Loucy (cell line): Measurements from ENCODE around the gene RGSL1.

ENCODE experiments used
- H2AFZ ChIP-seq: fragments of 200-600 bp; sonication (generic); 2 replicates; pipeline ENCODE4 v1.6.0; 2016; ENCODE audit warnings: antibody characterized with exemption, mild to moderate bottlenecking, low read length, moderate library complexity
- H3F3A ChIP-seq: fragments of 200-600 bp; 2 replicates; pipeline ENCODE4 v1.6.0; 2016; ENCODE audit warnings: antibody characterized with exemption, low read depth, mild to moderate bottlenecking
- H3K27me3 ChIP-seq: fragments of 200-600 bp; sonication (generic); 2 replicates; pipeline ENCODE4 v1.6.1; 2014; ENCODE audit warnings: low read length, mild to moderate bottlenecking; ENCODE audit not compliant: insufficient read depth, poor library complexity, severe bottlenecking
- H3K36me3 ChIP-seq: fragments of 200-600 bp; sonication (generic); 2 replicates; pipeline ENCODE4 v1.6.1; 2016; ENCODE audit warnings: low read length; ENCODE audit not compliant: insufficient read depth
- H3K4me1 ChIP-seq: fragments of 200-600 bp; sonication (generic); 2 replicates; pipeline ENCODE4 v1.5.1; 2014; ENCODE audit warnings: low read length, mild to moderate bottlenecking; ENCODE audit not compliant: insufficient read depth, poor library complexity, severe bottlenecking
- H3K4me2 ChIP-seq: fragments of 200-600 bp; sonication (generic); 2 replicates; pipeline ENCODE4 v1.6.0; 2014; ENCODE audit warnings: antibody characterized with exemption, low read length, low read depth, mild to moderate bottlenecking; ENCODE audit not compliant: poor library complexity, severe bottlenecking
- H3K4me3 ChIP-seq: fragments of 200-600 bp; sonication (generic); 2 replicates; pipeline ENCODE4 v1.5.1; 2014; ENCODE audit warnings: low read length, mild to moderate bottlenecking, mixed read lengths; ENCODE audit not compliant: poor library complexity, severe bottlenecking
- H3K79me2 ChIP-seq: fragments of 200-600 bp; sonication (generic); 2 replicates; pipeline ENCODE4 v1.6.1; 2014; ENCODE audit warnings: low read length; ENCODE audit not compliant: insufficient read depth
- H3K9ac ChIP-seq: fragments of 200-600 bp; sonication (generic); 2 replicates; pipeline ENCODE4 v1.6.0; 2014; ENCODE audit warnings: mild to moderate bottlenecking, low read depth, low read length, moderate library complexity; ENCODE audit not compliant: poor library complexity, severe bottlenecking
- H3K9me2 ChIP-seq: fragments of 200-600 bp; sonication (generic); replicated peaks from 2 replicates; pipeline ENCODE4 v1.6.1; 2016; ENCODE audit warnings: low read depth, low read length, mixed read lengths
- H3K9me3 ChIP-seq: fragments of 200-600 bp; sonication (generic); 2 replicates; pipeline ENCODE4 v1.6.1; 2014; ENCODE audit warnings: mild to moderate bottlenecking, antibody characterized with exemption, low read length, low read depth; ENCODE audit not compliant: insufficient read depth
- H4K20me1 ChIP-seq: fragments of 200-600 bp; sonication (generic); 2 replicates; pipeline ENCODE4 v1.6.0; 2014; ENCODE audit warnings: antibody characterized with exemption, low read length, mild to moderate bottlenecking; ENCODE audit not compliant: insufficient read depth, poor library complexity, severe bottlenecking
- EZH2phosphoT487 ChIP-seq: fragments of 200-600 bp; IDR thresholded peaks from 2 replicates; pipeline ENCODE4 v1.6.1; 2018; ENCODE audit warnings: antibody characterized with exemption, mild to moderate bottlenecking, moderate library complexity, borderline replicate concordance
- TF ChIP-seq, protein P1 (sequence below): fragments of 200-600 bp; sonication (generic); conservative IDR thresholded peaks from 2 replicates; pipeline ENCODE4 v1.5.1; 2014; ENCODE audit warnings: mild to moderate bottlenecking, antibody characterized with exemption, low read length

RGSL1 gene

GRCh38 chr1:182587666-182588499 is 137.9 kb downstream of the RGSL1 start:
- TF ChIP-seq, protein P1, sequence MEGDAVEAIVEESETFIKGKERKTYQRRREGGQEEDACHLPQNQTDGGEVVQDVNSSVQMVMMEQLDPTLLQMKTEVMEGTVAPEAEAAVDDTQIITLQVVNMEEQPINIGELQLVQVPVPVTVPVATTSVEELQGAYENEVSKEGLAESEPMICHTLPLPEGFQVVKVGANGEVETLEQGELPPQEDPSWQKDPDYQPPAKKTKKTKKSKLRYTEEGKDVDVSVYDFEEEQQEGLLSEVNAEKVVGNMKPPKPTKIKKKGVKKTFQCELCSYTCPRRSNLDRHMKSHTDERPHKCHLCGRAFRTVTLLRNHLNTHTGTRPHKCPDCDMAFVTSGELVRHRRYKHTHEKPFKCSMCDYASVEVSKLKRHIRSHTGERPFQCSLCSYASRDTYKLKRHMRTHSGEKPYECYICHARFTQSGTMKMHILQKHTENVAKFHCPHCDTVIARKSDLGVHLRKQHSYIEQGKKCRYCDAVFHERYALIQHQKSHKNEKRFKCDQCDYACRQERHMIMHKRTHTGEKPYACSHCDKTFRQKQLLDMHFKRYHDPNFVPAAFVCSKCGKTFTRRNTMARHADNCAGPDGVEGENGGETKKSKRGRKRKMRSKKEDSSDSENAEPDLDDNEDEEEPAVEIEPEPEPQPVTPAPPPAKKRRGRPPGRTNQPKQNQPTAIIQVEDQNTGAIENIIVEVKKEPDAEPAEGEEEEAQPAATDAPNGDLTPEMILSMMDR, result no peak
- TF ChIP-seq EZH2phosphoT487, result no peak
- Histone ChIP-seq H3K9ac (peak overlapping the region; percentile 96), H2AFZ (peak overlapping the region; percentile 98), H3F3A (no peaks in the 10 kb centered on the region), H3K27me3 (no peaks in the 10 kb centered on the region), H3K4me2 (peak overlapping the region; percentile 77), H3K79me2 (0 out of 2 replicates have a peak, but pooled peaks cover 4% of the 10 kb centered on the region), H3K4me3 (peak overlapping the region; percentile 97), H3K9me2 (no peaks in the 10 kb centered on the region), H3K4me1 (peaks cover 33% of the 10 kb centered on the region), H3K9me3 (no peaks in the 10 kb centered on the region), H3K36me3 (no peaks in the 10 kb centered on the region), H4K20me1 (no peaks in the 10 kb centered on the region)

- H3K4me3 ChIP-seq, result peak within 1 kb of the TSS; percentile 97
- H3K79me2 ChIP-seq, result 0 out of 2 replicates have a peak, but pooled peaks cover 4% of the 10 kb centered on the region
- H3K9me3 ChIP-seq, result no peaks in the 10 kb centered on the region
- H2AFZ ChIP-seq, result peak within 1 kb of the TSS; percentile 98
- peak within 1 kb of the TSS; percentile 77 for H3K4me2 ChIP-seq
- H4K20me1 ChIP-seq, result no peaks in the 10 kb centered on the region
- H3K27me3 ChIP-seq, result no peaks in the 10 kb centered on the region
- TF ChIP-seq, protein P1, result no peak
- no peak for TF ChIP-seq EZH2phosphoT487
- H3K36me3 ChIP-seq, result no peaks in the 10 kb centered on the region
- H3F3A ChIP-seq, result no peaks in the 10 kb centered on the region
- peak within 1 kb of the TSS; percentile 96 for H3K9ac ChIP-seq
- H3K9me2 ChIP-seq, result no peaks in the 10 kb centered on the region
- H3K4me1 ChIP-seq, result peaks cover 27% of the 10 kb centered on the region
Observed at GRCh38 chr1:182588500-182589396, 138.8 kb downstream of the RGSL1 start, which contains the start of gene RNASEL. Gene RNASEL (minus strand): TSS chr1:182589256. CDS start chr1:182586806, 2,450 bp downstream.

- H3K9me3 ChIP-seq, result no peaks in the 10 kb centered on the region
- H3K9ac ChIP-seq, result peak overlapping the region; percentile 96
- H3K9me2 ChIP-seq, result no peaks in the 10 kb centered on the region
- no peaks in the 10 kb centered on the region for H3F3A ChIP-seq
- no peaks in the 10 kb centered on the region for H4K20me1 ChIP-seq
- no peaks in the 10 kb centered on the region for H3K36me3 ChIP-seq
- H3K27me3 ChIP-seq, result no peaks in the 10 kb centered on the region
- TF ChIP-seq EZH2phosphoT487, result no peak
- peak overlapping the region; percentile 77 for H3K4me2 ChIP-seq
- H2AFZ ChIP-seq, result peak overlapping the region; percentile 98
- peaks cover 20% of the 10 kb centered on the region for H3K4me1 ChIP-seq
- H3K4me3 ChIP-seq, result peak overlapping the region; percentile 97
- H3K79me2 ChIP-seq, result 0 out of 2 replicates have a peak, but pooled peaks cover 4% of the 10 kb centered on the region
Observed at GRCh38 chr1:182589520-182589919, 139.6 kb downstream of the RGSL1 start.
